Posterior cingulate gyrus (tissue), 11 donors: ENCODE data around the gene DUSP16.
A peak's percentile ranks its signal among the peaks of the same experiment; 100 is the strongest.

Source experiments
- DNase-seq, 10 donors: peaks; one replicate each; pipeline versions ENCODE4 v3.0.0 to v3.0.0-alpha.2; 2020 to 2021; ENCODE audit warnings: mixed read lengths in 3 of 10
- intact Hi-C: fragments of 100-400 bp; cut with DNase I; formaldehyde crosslinking; loops from one replicate; pipeline ENCODE4 v1.15.1; 2023

The DUSP16 gene

GRCh38 chr12:12451098-12451497 is 111.6 kb downstream of the DUSP16 start:
- intact Hi-C loops = no loop called here

GRCh38 chr12:12450043-12450471 is 112.6 kb downstream of the DUSP16 start:
- DNase-seq = no peak
- intact Hi-C loops = no loop called here

More at GRCh38 chr12:12451098-12451497, 111.6 kb downstream of the DUSP16 start:
- DNase-seq = no peak

- no peak for DNase-seq
- intact Hi-C loops = no loop called here
These were observed 113.1 kb downstream of the DUSP16 start for GRCh38 chr12:12449533-12450025.

- DNase-seq = no peak
- intact Hi-C loops = no loop called here
These were observed 114.8 kb downstream of the DUSP16 start for GRCh38 chr12:12447837-12448236.

- peak in 1 of 10 donors; percentile 71 for DNase-seq
- intact Hi-C loops = no loop called here
These were observed 115.4 kb downstream of the DUSP16 start for GRCh38 chr12:12447236-12447635.

GRCh38 chr12:12446786-12447185 is 115.9 kb downstream of the DUSP16 start:
- intact Hi-C loops = no loop called here
- DNase-seq = no peak

GRCh38 chr12:12445882-12446181 is 116.8 kb downstream of the DUSP16 start:
- no peak for DNase-seq

GRCh38 chr12:12445165-12445881 is 117.3 kb downstream of the DUSP16 start:
- no peak for DNase-seq
- intact Hi-C loops = no loop called here

More at GRCh38 chr12:12445882-12446181, 116.8 kb downstream of the DUSP16 start:
- intact Hi-C loops = no loop called here

- intact Hi-C loops = no loop called here
- DNase-seq = peak in 1 of 10 donors; percentile 65
These were observed 119.2 kb downstream of the DUSP16 start for GRCh38 chr12:12443431-12443878.

GRCh38 chr12:12442548-12443071 is 120.1 kb downstream of the DUSP16 start:
- no peak for DNase-seq
- intact Hi-C loops = no loop called here

GRCh38 chr12:12441843-12442461 is 120.7 kb downstream of the DUSP16 start:
- intact Hi-C loops = no loop called here
- no peak for DNase-seq

GRCh38 chr12:12441429-12441807 is 121.2 kb downstream of the DUSP16 start:
- intact Hi-C loops = no loop called here
- DNase-seq = no peak

- no peak for DNase-seq
- intact Hi-C loops = no loop called here
These were observed 121.8 kb downstream of the DUSP16 start for GRCh38 chr12:12440784-12441428.

GRCh38 chr12:12439636-12440035 is 123.0 kb downstream of the DUSP16 start:
- no peak for DNase-seq
- intact Hi-C loops = no loop called here

GRCh38 chr12:12436831-12437345 is 125.8 kb downstream of the DUSP16 start:
- intact Hi-C loops = no loop called here
- DNase-seq = no peak

- no peak for DNase-seq
- intact Hi-C loops = no loop called here
These were observed 129.4 kb downstream of the DUSP16 start for GRCh38 chr12:12433203-12433731.

GRCh38 chr12:12432364-12432763 is 130.3 kb downstream of the DUSP16 start:
- intact Hi-C loops = no loop called here
- no peak for DNase-seq

GRCh38 chr12:12428961-12429657 is 133.6 kb downstream of the DUSP16 start:
- intact Hi-C loops = no loop called here

GRCh38 chr12:12428047-12428446 is 134.6 kb downstream of the DUSP16 start:
- DNase-seq = no peak
- intact Hi-C loops = no loop called here

More at GRCh38 chr12:12428961-12429657, 133.6 kb downstream of the DUSP16 start:
- DNase-seq = no peak

GRCh38 chr12:12427568-12427967 is 135.1 kb downstream of the DUSP16 start:
- intact Hi-C loops = no loop called here
- no peak for DNase-seq
